PFSK-1 (cell line): ENCODE results near the gene CARMIL1.

Experiments
- FOXP2 ChIP-seq: optimal IDR thresholded peaks from 2 replicates; pipeline ENCODE3; 2011; ENCODE audit warnings: borderline replicate concordance, control low read depth, inconsistent platforms; ENCODE audit not compliant: insufficient read depth; ENCODE audit errors: extremely low read length, extremely low read depth
- POLR2AphosphoS5 ChIP-seq: IDR thresholded peaks from 2 replicates; pipeline ENCODE4 v1.6.1; 2012; ENCODE audit warnings: low read depth, mild to moderate bottlenecking, control low read depth, low read length, moderate library complexity
- SIN3A ChIP-seq: IDR thresholded peaks from 2 replicates; pipeline ENCODE4 v1.6.1; 2012; ENCODE audit warnings: mild to moderate bottlenecking, low read length, moderate library complexity, borderline replicate concordance; ENCODE audit not compliant: insufficient read depth
- TAF1 ChIP-seq: IDR thresholded peaks from 2 replicates; pipeline ENCODE4 v1.6.1; 2012; ENCODE audit warnings: low read length, control low read depth, borderline replicate concordance; ENCODE audit not compliant: insufficient read depth
- TF ChIP-seq, protein P1 (sequence below), 2 experiments: IDR thresholded peaks; 2 replicates each; pipeline versions ENCODE4 v1.6.1 to v1.8.0; 2011 to 2012; ENCODE audit warnings: low read depth in 2 of 2, low read length in 2 of 2, control low read depth in 1 of 2, inconsistent platforms in 1 of 2, mild to moderate bottlenecking in 1 of 2, moderate library complexity in 1 of 2; ENCODE audit not compliant: insufficient read depth in 1 of 2

Gene CARMIL1

GRCh38 chr6:25384967-25385366, 105.8 kb downstream of the CARMIL1 start:
- TF ChIP-seq, protein P1, sequence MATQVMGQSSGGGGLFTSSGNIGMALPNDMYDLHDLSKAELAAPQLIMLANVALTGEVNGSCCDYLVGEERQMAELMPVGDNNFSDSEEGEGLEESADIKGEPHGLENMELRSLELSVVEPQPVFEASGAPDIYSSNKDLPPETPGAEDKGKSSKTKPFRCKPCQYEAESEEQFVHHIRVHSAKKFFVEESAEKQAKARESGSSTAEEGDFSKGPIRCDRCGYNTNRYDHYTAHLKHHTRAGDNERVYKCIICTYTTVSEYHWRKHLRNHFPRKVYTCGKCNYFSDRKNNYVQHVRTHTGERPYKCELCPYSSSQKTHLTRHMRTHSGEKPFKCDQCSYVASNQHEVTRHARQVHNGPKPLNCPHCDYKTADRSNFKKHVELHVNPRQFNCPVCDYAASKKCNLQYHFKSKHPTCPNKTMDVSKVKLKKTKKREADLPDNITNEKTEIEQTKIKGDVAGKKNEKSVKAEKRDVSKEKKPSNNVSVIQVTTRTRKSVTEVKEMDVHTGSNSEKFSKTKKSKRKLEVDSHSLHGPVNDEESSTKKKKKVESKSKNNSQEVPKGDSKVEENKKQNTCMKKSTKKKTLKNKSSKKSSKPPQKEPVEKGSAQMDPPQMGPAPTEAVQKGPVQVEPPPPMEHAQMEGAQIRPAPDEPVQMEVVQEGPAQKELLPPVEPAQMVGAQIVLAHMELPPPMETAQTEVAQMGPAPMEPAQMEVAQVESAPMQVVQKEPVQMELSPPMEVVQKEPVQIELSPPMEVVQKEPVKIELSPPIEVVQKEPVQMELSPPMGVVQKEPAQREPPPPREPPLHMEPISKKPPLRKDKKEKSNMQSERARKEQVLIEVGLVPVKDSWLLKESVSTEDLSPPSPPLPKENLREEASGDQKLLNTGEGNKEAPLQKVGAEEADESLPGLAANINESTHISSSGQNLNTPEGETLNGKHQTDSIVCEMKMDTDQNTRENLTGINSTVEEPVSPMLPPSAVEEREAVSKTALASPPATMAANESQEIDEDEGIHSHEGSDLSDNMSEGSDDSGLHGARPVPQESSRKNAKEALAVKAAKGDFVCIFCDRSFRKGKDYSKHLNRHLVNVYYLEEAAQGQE (IDR thresholded peaks at IDR 0.05; ENCODE audit: insufficient read depth in 1 of 2, low read depth in 2 of 2, low read length in 2 of 2), result no peak
- no peak for TF ChIP-seq TAF1
- no peak for TF ChIP-seq SIN3A
- no peak for TF ChIP-seq POLR2AphosphoS5
- no peak for TF ChIP-seq FOXP2

DNA sequence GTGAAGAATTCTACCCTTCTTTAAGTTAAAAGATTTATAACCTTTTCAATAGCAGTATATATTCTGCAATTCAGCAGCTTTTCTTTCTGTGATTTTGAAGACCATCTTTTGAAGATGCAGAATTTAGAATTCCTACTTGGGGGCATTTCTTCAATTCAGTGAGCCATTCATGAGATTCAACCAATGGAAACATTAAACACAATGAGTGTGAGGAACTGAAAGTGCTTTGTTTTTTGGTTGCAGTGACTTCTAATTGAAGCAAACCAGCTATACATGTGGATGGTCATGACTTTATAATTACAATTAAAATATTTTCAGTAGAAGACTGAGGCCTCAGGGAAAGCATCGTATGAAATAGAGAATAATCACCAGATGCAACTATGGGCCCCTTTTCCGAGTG, 108.3 kb downstream of the CARMIL1 start:
- TF ChIP-seq SIN3A, result no peak

DNA sequence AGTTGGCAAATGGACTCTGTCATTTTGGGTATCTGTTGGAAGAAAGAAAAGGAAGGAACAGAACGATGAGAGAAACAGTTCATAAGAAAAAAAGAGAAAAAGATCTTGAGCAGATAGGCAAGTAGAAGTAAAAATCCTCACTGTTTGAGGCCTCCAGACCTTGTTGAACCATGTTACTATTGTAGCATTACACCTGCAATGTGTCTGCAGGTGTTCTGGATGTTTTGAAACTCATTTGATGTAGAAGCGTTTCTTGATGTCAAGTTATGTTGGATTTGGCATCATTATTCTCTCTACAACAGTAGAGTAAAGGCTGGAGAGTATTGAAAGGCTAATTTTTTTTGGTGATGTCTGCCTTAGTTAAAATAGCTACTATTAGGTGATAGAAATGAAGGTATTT, 108.7 kb downstream of the CARMIL1 start:
- TF ChIP-seq TAF1 (no peak), POLR2AphosphoS5 (no peak), FOXP2 (no peak), SIN3A (no peak)

DNA sequence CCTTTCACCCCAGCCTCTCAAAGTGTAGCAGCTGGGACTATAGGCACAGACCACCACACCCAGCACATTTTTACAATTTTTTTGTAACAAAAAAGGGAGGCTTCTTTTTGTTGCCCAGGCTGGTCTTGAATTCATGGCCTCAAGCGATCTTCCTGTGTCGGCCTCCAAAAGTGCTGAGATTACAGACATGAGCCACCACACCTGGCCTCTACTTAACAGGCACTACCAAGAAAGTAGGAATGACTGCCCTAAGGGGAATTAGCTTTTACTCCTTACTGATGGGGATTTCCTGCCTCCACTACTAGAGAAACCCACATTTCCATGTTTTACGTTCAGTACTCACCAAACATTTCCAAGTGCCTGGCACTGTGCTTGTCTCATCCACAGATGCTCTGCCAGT, 109.6 kb downstream of the CARMIL1 start:
- TF ChIP-seq TAF1, result no peak
- TF ChIP-seq FOXP2, result no peak
- no peak for TF ChIP-seq SIN3A
- TF ChIP-seq, protein P1 (IDR thresholded peaks at IDR 0.05; ENCODE audit: insufficient read depth in 1 of 2, low read depth in 2 of 2, low read length in 2 of 2), result no peak
- TF ChIP-seq POLR2AphosphoS5, result no peak

GRCh38 chr6:25389471-25389870, 110.3 kb downstream of the CARMIL1 start:
- TF ChIP-seq SIN3A (no peak), FOXP2 (no peak), TAF1 (no peak), POLR2AphosphoS5 (no peak)
- TF ChIP-seq, protein P1 (IDR thresholded peaks at IDR 0.05; ENCODE audit: insufficient read depth in 1 of 2, low read depth in 2 of 2, low read length in 2 of 2), result no peak

DNA sequence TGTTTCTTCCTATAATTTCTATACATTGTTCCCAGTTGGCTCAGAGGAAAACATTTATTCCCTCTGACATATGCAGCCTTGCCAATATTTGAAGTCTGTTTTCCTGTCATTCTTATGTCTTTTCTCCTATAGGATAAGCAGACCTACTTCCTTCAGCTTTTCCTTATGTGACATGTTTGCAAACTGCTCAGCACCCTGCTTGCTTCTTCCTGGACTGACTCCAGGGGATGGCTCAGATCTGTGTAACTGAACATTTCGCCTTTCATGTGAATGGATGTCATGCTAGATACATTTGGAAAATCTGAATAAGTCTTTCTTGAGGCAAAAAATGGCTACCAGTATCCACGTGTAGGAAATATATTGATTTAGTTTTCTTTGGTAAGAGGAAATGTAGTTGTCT, 113.2 kb downstream of the CARMIL1 start:
- TF ChIP-seq TAF1, result no peak
- TF ChIP-seq SIN3A, result no peak
- TF ChIP-seq FOXP2, result no peak
- TF ChIP-seq, protein P1 (IDR thresholded peaks at IDR 0.05; ENCODE audit: insufficient read depth in 1 of 2, low read depth in 2 of 2, low read length in 2 of 2), result no peak
- TF ChIP-seq POLR2AphosphoS5, result no peak
